Measurements from ENCODE around the gene SNX6. TPM values are rescaled to one million over a fixed set of nuclear protein-coding genes. Genes with fewer than 3 reads are reported as not detected.

SNX6 gene
- total and polyA plus RNA-seq, 9 of the 15 experiments (the other 6 are each of a cell fraction or from before 2014, with no cell fraction given), result 34.6 to 111 (median 57.5) TPM

GRCh38 chr14:34537677-34538009 is 92.3 kb downstream of the SNX6 start (continued):
- no peak for TF ChIP-seq ZBTB7A (IDR thresholded peaks at IDR 0.05; ENCODE audit: borderline replicate concordance, control insufficient read depth, low read depth, low read length)
- no peak for TF ChIP-seq NCOA2 (IDR thresholded peaks at IDR 0.05; ENCODE audit: partially characterized antibody in 2 of 2)
- no peak for TF ChIP-seq TBP (optimal IDR thresholded peaks at IDR 0.05; ENCODE audit: low read depth, low read length)
- TF ChIP-seq E2F3 (CRISPR knock-in tag; IDR thresholded peaks at IDR 0.05), result no peak
- no peak for TF ChIP-seq GTF3C2 (IDR thresholded peaks at IDR 0.05; ENCODE audit: borderline replicate concordance, extremely low read depth, insufficient read length)
- no peak for TF ChIP-seq ETV1 (tag; conservative IDR thresholded peaks at IDR 0.05; ENCODE audit: low read depth)
- TF ChIP-seq ZNF134 (CRISPR knock-in tag; conservative IDR thresholded peaks at IDR 0.05), result no peak
- no peak for TF ChIP-seq THRA (IDR thresholded peaks at IDR 0.05)
- no peak for TF ChIP-seq SMARCE1 (IDR thresholded peaks at IDR 0.05)
- no peak for TF ChIP-seq ZBTB9 (CRISPR knock-in tag; IDR thresholded peaks at IDR 0.05)

Data from K562 (cell line).